ENCODE results near the gene RNF14.

GRCh38 chr5:142023836-142024235 lies 54.9 kb downstream of the RNF14 start:
- TF ChIP-seq KDM1A (IDR thresholded peaks at IDR 0.05; ENCODE audit: borderline replicate concordance, low read length) (no peak), E2F6 (IDR thresholded peaks at IDR 0.05) (no peak), POLR2A (IDR thresholded peaks at IDR 0.05; ENCODE audit: control extremely low read depth in 1 of 2, low read depth in 2 of 2, low read length in 2 of 2) (no peak), EZH2 (IDR thresholded peaks at IDR 0.05; ENCODE audit: low read depth, low read length, severe bottlenecking) (no peak)

All from H1 (cell line).